ENCODE data around the gene GJD4.

DNA sequence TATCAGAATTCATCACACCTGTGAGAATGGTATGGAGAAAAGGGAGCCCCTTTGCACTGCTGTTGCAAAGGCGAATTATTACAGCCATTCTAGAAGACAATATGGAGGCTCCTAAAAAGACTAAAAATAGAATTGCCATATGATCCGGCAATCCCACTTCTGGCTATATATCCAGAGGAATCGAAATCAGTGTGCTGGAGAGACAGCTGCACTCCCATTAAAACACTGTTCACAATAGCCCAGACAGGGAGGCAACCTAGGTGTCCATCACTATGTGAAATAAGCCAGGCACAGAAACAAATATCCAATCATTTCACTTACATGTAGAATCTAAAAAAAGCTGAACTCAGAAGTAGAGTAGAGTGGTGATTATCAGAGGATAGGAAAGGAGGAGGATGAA is 26.0 kb upstream of the GJD4 start:
- TF ChIP-seq RARB (CRISPR knock-in tag; IDR thresholded peaks at IDR 0.05) (no peak), SNAI2 (CRISPR knock-in tag; IDR thresholded peaks at IDR 0.05) (no peak), ZFP3 (CRISPR knock-in tag; IDR thresholded peaks at IDR 0.05) (no peak), ZNF8 (CRISPR knock-in tag; IDR thresholded peaks at IDR 0.05) (no peak), PPARA (CRISPR knock-in tag; IDR thresholded peaks at IDR 0.05; ENCODE audit: borderline replicate concordance) (no peak), ZNF565 (CRISPR knock-in tag; conservative IDR thresholded peaks at IDR 0.05; ENCODE audit: low read depth) (no peak), TCF4 (CRISPR knock-in tag; IDR thresholded peaks at IDR 0.05; ENCODE audit: borderline replicate concordance) (no peak), ARNTL (CRISPR knock-in tag; IDR thresholded peaks at IDR 0.05; ENCODE audit: borderline replicate concordance, low read depth) (no peak), CSDC2 (CRISPR knock-in tag; IDR thresholded peaks at IDR 0.05) (no peak), OSR1 (CRISPR knock-in tag; IDR thresholded peaks at IDR 0.05) (no peak)
- TF ChIP-seq, protein P1, sequence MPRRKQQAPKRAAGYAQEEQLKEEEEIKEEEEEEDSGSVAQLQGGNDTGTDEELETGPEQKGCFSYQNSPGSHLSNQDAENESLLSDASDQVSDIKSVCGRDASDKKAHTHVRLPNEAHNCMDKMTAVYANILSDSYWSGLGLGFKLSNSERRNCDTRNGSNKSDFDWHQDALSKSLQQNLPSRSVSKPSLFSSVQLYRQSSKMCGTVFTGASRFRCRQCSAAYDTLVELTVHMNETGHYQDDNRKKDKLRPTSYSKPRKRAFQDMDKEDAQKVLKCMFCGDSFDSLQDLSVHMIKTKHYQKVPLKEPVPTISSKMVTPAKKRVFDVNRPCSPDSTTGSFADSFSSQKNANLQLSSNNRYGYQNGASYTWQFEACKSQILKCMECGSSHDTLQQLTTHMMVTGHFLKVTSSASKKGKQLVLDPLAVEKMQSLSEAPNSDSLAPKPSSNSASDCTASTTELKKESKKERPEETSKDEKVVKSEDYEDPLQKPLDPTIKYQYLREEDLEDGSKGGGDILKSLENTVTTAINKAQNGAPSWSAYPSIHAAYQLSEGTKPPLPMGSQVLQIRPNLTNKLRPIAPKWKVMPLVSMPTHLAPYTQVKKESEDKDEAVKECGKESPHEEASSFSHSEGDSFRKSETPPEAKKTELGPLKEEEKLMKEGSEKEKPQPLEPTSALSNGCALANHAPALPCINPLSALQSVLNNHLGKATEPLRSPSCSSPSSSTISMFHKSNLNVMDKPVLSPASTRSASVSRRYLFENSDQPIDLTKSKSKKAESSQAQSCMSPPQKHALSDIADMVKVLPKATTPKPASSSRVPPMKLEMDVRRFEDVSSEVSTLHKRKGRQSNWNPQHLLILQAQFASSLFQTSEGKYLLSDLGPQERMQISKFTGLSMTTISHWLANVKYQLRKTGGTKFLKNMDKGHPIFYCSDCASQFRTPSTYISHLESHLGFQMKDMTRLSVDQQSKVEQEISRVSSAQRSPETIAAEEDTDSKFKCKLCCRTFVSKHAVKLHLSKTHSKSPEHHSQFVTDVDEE (CRISPR knock-in tag; IDR thresholded peaks at IDR 0.05): no peak
- TF ChIP-seq, protein P2, sequence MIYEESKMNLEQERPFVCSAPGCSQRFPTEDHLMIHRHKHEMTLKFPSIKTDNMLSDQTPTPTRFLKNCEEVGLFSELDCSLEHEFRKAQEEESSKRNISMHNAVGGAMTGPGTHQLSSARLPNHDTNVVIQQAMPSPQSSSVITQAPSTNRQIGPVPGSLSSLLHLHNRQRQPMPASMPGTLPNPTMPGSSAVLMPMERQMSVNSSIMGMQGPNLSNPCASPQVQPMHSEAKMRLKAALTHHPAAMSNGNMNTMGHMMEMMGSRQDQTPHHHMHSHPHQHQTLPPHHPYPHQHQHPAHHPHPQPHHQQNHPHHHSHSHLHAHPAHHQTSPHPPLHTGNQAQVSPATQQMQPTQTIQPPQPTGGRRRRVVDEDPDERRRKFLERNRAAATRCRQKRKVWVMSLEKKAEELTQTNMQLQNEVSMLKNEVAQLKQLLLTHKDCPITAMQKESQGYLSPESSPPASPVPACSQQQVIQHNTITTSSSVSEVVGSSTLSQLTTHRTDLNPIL (CRISPR knock-in tag; IDR thresholded peaks at IDR 0.05; ENCODE audit: low read depth): no peak
- TF ChIP-seq, protein P3, sequence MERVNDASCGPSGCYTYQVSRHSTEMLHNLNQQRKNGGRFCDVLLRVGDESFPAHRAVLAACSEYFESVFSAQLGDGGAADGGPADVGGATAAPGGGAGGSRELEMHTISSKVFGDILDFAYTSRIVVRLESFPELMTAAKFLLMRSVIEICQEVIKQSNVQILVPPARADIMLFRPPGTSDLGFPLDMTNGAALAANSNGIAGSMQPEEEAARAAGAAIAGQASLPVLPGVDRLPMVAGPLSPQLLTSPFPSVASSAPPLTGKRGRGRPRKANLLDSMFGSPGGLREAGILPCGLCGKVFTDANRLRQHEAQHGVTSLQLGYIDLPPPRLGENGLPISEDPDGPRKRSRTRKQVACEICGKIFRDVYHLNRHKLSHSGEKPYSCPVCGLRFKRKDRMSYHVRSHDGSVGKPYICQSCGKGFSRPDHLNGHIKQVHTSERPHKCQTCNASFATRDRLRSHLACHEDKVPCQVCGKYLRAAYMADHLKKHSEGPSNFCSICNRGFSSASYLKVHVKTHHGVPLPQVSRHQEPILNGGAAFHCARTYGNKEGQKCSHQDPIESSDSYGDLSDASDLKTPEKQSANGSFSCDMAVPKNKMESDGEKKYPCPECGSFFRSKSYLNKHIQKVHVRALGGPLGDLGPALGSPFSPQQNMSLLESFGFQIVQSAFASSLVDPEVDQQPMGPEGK (CRISPR knock-in tag; IDR thresholded peaks at IDR 0.05; ENCODE audit: borderline replicate concordance): no peak
